Gastrocnemius medialis (tissue), 4 donors: Measurements from ENCODE around the gene TAF11L13.
"Not testable (repeated sequence)": the region's sequence is repeated elsewhere in the genome, so short reads cannot be mapped to it uniquely, and the experiment has no call there.

Experiments used
- POLR2A ChIP-seq, 2 donors: fragments of 450-650 bp; IDR thresholded peaks; one replicate each; pipeline ENCODE4 v1.6.1; 2017; ENCODE audit warnings: antibody characterized with exemption in 2 of 2, mild to moderate bottlenecking in 2 of 2, moderate library complexity in 2 of 2
- TF ChIP-seq, protein P1 (sequence below), 5 experiments: fragments of 450-650 bp in 3 of 5; fragments of 200-600 bp in 2 of 5; sonication (generic) in 2 of 5; IDR thresholded peaks in 4 of 5; conservative IDR thresholded peaks in 1 of 5; 1 replicate in 4 of 5; 2 replicates in 1 of 5; pipeline ENCODE4 v1.5.1; 2016 to 2019; ENCODE audit warnings: antibody characterized with exemption in 5 of 5, mild to moderate bottlenecking in 3 of 5, moderate library complexity in 3 of 5

GRCh38 chr5:17590860-17591259 lies 41.0 kb upstream of the TAF11L13 start, which contains the start of gene TAF11L8:
- TF ChIP-seq POLR2A (IDR thresholded peaks at IDR 0.05): not testable (repeated sequence)
- TF ChIP-seq, protein P1, sequence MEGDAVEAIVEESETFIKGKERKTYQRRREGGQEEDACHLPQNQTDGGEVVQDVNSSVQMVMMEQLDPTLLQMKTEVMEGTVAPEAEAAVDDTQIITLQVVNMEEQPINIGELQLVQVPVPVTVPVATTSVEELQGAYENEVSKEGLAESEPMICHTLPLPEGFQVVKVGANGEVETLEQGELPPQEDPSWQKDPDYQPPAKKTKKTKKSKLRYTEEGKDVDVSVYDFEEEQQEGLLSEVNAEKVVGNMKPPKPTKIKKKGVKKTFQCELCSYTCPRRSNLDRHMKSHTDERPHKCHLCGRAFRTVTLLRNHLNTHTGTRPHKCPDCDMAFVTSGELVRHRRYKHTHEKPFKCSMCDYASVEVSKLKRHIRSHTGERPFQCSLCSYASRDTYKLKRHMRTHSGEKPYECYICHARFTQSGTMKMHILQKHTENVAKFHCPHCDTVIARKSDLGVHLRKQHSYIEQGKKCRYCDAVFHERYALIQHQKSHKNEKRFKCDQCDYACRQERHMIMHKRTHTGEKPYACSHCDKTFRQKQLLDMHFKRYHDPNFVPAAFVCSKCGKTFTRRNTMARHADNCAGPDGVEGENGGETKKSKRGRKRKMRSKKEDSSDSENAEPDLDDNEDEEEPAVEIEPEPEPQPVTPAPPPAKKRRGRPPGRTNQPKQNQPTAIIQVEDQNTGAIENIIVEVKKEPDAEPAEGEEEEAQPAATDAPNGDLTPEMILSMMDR (IDR thresholded peaks at IDR 0.05 in 4 of 5, conservative IDR thresholded peaks at IDR 0.05 in 1 of 5): not testable (repeated sequence)
